ENCODE results near the gene TBC1D1.

DNA sequence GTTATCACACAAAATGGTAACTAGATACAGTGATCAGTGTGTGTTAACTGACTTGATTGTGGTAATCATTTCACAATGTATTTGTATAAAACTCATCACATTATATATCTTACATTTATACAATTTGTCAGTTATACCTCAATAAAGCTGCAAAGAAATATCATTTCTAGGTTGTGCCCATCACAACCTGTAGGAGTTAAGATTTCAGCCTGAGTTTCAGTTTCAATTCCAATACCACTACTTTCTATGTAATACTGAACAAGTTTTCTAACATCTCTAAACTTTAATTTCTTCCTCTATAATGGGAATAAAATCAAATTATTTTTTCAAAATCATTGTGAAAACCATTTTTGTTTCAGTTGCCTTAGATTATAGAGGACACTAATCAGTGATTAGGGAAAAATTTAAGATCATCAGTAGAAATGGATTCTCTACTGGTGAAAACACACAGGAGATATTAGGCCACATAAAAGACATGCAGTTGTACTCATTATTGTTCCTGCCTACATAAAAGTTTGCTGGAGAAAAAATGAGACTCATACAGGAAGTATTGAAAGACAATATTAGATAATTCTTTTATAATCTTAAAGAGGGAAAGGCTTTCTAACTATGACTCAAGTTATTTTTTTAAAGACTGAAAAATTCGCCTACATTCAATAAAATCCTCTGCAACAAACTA is 18.4 kb upstream of the TBC1D1 start:
- no peak for TF ChIP-seq CREB1 (CRISPR knock-in tag; IDR thresholded peaks at IDR 0.05; ENCODE audit: low read depth)
- no peak for TF ChIP-seq EZH2phosphoT487 (IDR thresholded peaks at IDR 0.05; ENCODE audit: unreplicated experiment)
- TF ChIP-seq, protein P1, sequence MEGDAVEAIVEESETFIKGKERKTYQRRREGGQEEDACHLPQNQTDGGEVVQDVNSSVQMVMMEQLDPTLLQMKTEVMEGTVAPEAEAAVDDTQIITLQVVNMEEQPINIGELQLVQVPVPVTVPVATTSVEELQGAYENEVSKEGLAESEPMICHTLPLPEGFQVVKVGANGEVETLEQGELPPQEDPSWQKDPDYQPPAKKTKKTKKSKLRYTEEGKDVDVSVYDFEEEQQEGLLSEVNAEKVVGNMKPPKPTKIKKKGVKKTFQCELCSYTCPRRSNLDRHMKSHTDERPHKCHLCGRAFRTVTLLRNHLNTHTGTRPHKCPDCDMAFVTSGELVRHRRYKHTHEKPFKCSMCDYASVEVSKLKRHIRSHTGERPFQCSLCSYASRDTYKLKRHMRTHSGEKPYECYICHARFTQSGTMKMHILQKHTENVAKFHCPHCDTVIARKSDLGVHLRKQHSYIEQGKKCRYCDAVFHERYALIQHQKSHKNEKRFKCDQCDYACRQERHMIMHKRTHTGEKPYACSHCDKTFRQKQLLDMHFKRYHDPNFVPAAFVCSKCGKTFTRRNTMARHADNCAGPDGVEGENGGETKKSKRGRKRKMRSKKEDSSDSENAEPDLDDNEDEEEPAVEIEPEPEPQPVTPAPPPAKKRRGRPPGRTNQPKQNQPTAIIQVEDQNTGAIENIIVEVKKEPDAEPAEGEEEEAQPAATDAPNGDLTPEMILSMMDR (conservative IDR thresholded peaks at IDR 0.05; ENCODE audit: low read depth in 2 of 2): no peak
- TF ChIP-seq, protein P2, sequence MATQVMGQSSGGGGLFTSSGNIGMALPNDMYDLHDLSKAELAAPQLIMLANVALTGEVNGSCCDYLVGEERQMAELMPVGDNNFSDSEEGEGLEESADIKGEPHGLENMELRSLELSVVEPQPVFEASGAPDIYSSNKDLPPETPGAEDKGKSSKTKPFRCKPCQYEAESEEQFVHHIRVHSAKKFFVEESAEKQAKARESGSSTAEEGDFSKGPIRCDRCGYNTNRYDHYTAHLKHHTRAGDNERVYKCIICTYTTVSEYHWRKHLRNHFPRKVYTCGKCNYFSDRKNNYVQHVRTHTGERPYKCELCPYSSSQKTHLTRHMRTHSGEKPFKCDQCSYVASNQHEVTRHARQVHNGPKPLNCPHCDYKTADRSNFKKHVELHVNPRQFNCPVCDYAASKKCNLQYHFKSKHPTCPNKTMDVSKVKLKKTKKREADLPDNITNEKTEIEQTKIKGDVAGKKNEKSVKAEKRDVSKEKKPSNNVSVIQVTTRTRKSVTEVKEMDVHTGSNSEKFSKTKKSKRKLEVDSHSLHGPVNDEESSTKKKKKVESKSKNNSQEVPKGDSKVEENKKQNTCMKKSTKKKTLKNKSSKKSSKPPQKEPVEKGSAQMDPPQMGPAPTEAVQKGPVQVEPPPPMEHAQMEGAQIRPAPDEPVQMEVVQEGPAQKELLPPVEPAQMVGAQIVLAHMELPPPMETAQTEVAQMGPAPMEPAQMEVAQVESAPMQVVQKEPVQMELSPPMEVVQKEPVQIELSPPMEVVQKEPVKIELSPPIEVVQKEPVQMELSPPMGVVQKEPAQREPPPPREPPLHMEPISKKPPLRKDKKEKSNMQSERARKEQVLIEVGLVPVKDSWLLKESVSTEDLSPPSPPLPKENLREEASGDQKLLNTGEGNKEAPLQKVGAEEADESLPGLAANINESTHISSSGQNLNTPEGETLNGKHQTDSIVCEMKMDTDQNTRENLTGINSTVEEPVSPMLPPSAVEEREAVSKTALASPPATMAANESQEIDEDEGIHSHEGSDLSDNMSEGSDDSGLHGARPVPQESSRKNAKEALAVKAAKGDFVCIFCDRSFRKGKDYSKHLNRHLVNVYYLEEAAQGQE (IDR thresholded peaks at IDR 0.05; ENCODE audit: unreplicated experiment): no peak
- TF ChIP-seq POLR2AphosphoS5 (IDR thresholded peaks at IDR 0.05; ENCODE audit: low read depth): no peak
- TF ChIP-seq EZH2 (IDR thresholded peaks at IDR 0.05; ENCODE audit: low read depth, unreplicated experiment): no peak
- no peak for TF ChIP-seq ZNF114 (CRISPR knock-in tag; IDR thresholded peaks at IDR 0.05)
- no peak for TF ChIP-seq JUNB (IDR thresholded peaks at IDR 0.05; ENCODE audit: unreplicated experiment)
- no peak for TF ChIP-seq ETS1 (IDR thresholded peaks at IDR 0.05)
- TF ChIP-seq ZNF462 (CRISPR knock-in tag; IDR thresholded peaks at IDR 0.05): no peak

All from GM23338 (cell line).